ENCODE results near the gene RFX4.

DNA sequence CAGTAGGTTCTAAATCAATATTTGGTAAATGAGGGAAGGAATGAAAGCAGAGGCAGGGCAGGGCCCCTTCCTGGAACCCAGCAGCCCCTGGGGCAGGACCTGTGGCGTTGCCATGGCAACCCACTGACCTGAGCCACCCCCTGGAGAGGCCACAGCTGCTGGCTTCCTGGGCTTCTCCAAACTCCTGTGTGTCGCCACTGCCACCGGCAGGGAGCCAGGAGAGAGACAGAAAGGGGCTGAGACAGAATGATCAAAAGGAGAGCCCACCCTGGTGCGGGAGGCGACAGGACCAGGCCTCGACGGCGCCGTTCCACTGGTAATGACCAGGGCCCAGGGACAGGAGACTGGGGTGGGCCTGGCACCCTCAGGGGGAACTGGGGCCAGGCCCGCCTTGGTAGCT lies 18.2 kb downstream of the RFX4 start:
- TF ChIP-seq, protein P1, sequence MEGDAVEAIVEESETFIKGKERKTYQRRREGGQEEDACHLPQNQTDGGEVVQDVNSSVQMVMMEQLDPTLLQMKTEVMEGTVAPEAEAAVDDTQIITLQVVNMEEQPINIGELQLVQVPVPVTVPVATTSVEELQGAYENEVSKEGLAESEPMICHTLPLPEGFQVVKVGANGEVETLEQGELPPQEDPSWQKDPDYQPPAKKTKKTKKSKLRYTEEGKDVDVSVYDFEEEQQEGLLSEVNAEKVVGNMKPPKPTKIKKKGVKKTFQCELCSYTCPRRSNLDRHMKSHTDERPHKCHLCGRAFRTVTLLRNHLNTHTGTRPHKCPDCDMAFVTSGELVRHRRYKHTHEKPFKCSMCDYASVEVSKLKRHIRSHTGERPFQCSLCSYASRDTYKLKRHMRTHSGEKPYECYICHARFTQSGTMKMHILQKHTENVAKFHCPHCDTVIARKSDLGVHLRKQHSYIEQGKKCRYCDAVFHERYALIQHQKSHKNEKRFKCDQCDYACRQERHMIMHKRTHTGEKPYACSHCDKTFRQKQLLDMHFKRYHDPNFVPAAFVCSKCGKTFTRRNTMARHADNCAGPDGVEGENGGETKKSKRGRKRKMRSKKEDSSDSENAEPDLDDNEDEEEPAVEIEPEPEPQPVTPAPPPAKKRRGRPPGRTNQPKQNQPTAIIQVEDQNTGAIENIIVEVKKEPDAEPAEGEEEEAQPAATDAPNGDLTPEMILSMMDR (optimal IDR thresholded peaks at IDR 0.05 in 1 of 3, IDR thresholded peaks at IDR 0.05 in 1 of 3, conservative IDR thresholded peaks at IDR 0.05 in 1 of 3; ENCODE audit: extremely low read depth in 1 of 3, insufficient read depth in 2 of 3, low read length in 3 of 3) = no peak
- TF ChIP-seq EZH2 (IDR thresholded peaks at IDR 0.05; ENCODE audit: low read length) = no peak

Data from keratinocyte (primary cell).